Measurements from ENCODE around the gene TSBP1. TPM values are rescaled to one million over a fixed set of nuclear protein-coding genes. Genes with fewer than 3 reads are reported as not detected.

The TSBP1 gene
- total and polyA plus RNA-seq, 2 experiments from 2014 or later, result not detected

- no peak overlapping the region for H3K4me3 ChIP-seq
- no peaks in the 10 kb centered on the region for H3K4me1 ChIP-seq (ENCODE audit: insufficient read depth)
- no peaks in the 10 kb centered on the region for H3K36me3 ChIP-seq (replicated peaks; ENCODE audit: insufficient read depth, low read depth)
- no peaks in the 10 kb centered on the region for H3K9me2 ChIP-seq (replicated peaks; ENCODE audit: insufficient read depth)
- no peak overlapping the region for H3K27ac ChIP-seq
- H3K79me2 ChIP-seq, result no peaks in the 10 kb centered on the region
- no peaks in the 10 kb centered on the region for H3K27me3 ChIP-seq
- WGBS (ENCODE audit: low lambda C conversion rate, missing lambda C conversion rate), result 70% methylated on average over 2 of the region's 2 CpGs
- H3K4me2 ChIP-seq, result no peak overlapping the region
- no peaks in the 10 kb centered on the region for H4K20me1 ChIP-seq (ENCODE audit: insufficient read depth, poor library complexity, severe bottlenecking)
- no peak for TF ChIP-seq EZH2 (IDR thresholded peaks at IDR 0.05; ENCODE audit: borderline replicate concordance)
- TF ChIP-seq CTCF (IDR thresholded peaks at IDR 0.05; ENCODE audit: poor library complexity), result no peak
- TF ChIP-seq EZH2phosphoT487 (IDR thresholded peaks at IDR 0.05; ENCODE audit: low read depth, severe bottlenecking, unreplicated experiment), result no peak
- H2AFZ ChIP-seq, result no peak overlapping the region
- DNase-seq (ENCODE audit: low spot score), result no peak
- no peaks in the 10 kb centered on the region for H3K9me3 ChIP-seq (ENCODE audit: low read depth)
Measured at GRCh38 chr6:32379545-32379944, 7.8 kb upstream of the TSBP1 start.

GRCh38 chr6:32375739-32376529, 4.2 kb upstream of the TSBP1 start:
- Histone ChIP-seq H3K4me3 (no peak overlapping the region), H3K36me3 (replicated peaks; ENCODE audit: insufficient read depth, low read depth) (no peaks in the 10 kb centered on the region), H3K27ac (no peak overlapping the region), H3K9me2 (replicated peaks; ENCODE audit: insufficient read depth) (no peaks in the 10 kb centered on the region), H3K27me3 (no peaks in the 10 kb centered on the region), H3K4me2 (no peak overlapping the region), H3K4me1 (ENCODE audit: insufficient read depth) (no peaks in the 10 kb centered on the region), H3K9me3 (ENCODE audit: low read depth) (no peaks in the 10 kb centered on the region), H4K20me1 (ENCODE audit: insufficient read depth, poor library complexity, severe bottlenecking) (no peaks in the 10 kb centered on the region), H2AFZ (no peak overlapping the region), H3K79me2 (no peaks in the 10 kb centered on the region)
- no peak for DNase-seq (ENCODE audit: low spot score)
- WGBS (ENCODE audit: low lambda C conversion rate, missing lambda C conversion rate), result 84% methylated on average over 7 of the region's 7 CpGs
- no peak for TF ChIP-seq EZH2phosphoT487 (IDR thresholded peaks at IDR 0.05; ENCODE audit: low read depth, severe bottlenecking, unreplicated experiment)
- TF ChIP-seq CTCF (IDR thresholded peaks at IDR 0.05; ENCODE audit: poor library complexity), result no peak
- no peak for TF ChIP-seq EZH2 (IDR thresholded peaks at IDR 0.05; ENCODE audit: borderline replicate concordance)

GRCh38 chr6:32371229-32371628, 474 bp downstream of the TSBP1 start:
- H3K9me3 ChIP-seq (ENCODE audit: low read depth), result no peaks in the 10 kb centered on the region
- no peaks in the 10 kb centered on the region for H4K20me1 ChIP-seq (ENCODE audit: insufficient read depth, poor library complexity, severe bottlenecking)
- no peak overlapping the region for H3K4me2 ChIP-seq
- H3K9me2 ChIP-seq (replicated peaks; ENCODE audit: insufficient read depth), result no peaks in the 10 kb centered on the region
- TF ChIP-seq EZH2phosphoT487 (IDR thresholded peaks at IDR 0.05; ENCODE audit: low read depth, severe bottlenecking, unreplicated experiment), result no peak
- no peak for TF ChIP-seq CTCF (IDR thresholded peaks at IDR 0.05; ENCODE audit: poor library complexity)
- no peak for TF ChIP-seq EZH2 (IDR thresholded peaks at IDR 0.05; ENCODE audit: borderline replicate concordance)
- H3K27me3 ChIP-seq, result no peaks in the 10 kb centered on the region
- no peaks in the 10 kb centered on the region for H3K79me2 ChIP-seq
- H3K27ac ChIP-seq, result no peak overlapping the region
- H3K36me3 ChIP-seq (replicated peaks; ENCODE audit: insufficient read depth, low read depth), result no peaks in the 10 kb centered on the region
- WGBS (ENCODE audit: low lambda C conversion rate, missing lambda C conversion rate), result 25% methylated on average over 1 of the region's 1 CpG
- H2AFZ ChIP-seq, result no peak overlapping the region
- H3K4me3 ChIP-seq, result no peak overlapping the region
- H3K4me1 ChIP-seq (ENCODE audit: insufficient read depth), result no peaks in the 10 kb centered on the region
- DNase-seq (ENCODE audit: low spot score), result no peak
